GM12801 (cell line): ENCODE measurements around the gene C19orf38.

ENCODE experiments used
- CTCF ChIP-seq: IDR thresholded peaks from one replicate; pipeline ENCODE4 v1.5.1; 2011; ENCODE audit warnings: control low read depth; ENCODE audit not compliant: insufficient read length; ENCODE audit errors: extremely low read depth

The C19orf38 gene

DNA sequence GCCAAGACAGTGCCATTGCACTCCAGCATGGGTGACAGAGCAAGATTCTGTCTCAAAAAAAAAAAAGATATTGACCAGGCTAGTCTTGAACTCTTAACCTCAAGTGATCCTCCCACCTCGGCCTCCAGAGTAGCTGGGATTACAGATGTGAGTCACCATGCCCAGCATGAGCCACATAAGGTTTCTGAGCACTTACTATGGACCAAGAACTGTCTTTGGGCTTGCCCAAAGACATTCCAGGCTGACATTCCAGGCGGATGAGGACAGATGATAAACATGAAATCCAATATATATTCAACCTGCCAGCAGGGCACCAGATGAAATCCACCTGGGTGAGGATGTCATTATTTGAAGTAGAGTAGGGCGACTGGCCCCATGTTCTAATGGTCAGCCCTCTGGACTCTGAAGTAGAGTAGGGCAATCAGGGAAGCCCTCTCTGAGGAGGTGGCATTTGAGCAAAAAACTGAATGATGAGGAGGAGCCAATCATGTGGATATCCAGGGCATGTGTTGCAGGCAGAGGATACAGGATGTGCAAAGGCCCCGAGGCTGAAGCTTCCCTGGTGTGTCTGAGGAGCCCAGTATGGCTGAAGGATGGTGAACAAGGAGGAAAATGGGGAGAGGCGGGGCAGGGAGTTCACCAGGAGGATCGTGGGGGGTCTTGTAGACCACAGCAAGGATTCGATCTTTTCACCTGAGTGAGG, 4.0 kb downstream of the C19orf38 start:
- TF ChIP-seq CTCF, result no peak

GRCh38 chr19:10852941-10853340, 4.7 kb downstream of the C19orf38 start:
- TF ChIP-seq CTCF, result no peak

DNA sequence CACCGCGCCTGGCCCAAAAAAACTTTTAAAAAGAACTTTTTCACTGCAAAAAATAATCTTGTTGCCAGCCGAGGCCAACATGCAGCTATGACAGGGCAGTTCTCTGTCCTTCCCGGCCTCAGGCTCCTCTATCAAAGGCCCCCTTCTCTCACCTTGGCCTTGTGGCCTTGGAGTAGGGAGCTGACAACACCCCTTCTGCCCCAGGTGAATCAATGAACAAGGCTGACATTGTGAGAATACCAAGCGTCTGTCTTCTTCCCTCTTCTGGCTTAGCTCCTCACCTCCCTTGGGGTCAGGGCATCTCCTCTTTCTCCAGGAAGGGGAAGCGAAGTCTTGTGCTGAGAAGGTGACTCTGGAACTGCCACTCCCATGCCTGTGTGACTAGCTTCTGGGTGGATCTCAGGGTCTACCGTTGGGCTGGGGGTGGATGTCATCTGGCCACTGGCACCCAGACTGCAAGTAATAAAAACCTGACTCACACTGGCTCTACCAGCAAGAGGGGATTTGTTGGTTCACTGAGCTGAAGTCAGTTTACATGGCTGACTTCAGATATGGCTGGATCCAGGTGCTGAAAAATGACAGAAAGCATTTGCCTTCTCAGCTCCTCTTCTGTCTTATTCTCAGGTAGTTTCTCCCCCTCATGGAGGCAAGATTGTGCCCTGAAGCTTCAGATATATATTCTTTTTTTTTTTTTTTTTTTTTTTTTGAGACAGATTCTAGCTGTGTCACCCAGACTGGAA, 6.3 kb downstream of the C19orf38 start:
- TF ChIP-seq CTCF, result no peak

DNA sequence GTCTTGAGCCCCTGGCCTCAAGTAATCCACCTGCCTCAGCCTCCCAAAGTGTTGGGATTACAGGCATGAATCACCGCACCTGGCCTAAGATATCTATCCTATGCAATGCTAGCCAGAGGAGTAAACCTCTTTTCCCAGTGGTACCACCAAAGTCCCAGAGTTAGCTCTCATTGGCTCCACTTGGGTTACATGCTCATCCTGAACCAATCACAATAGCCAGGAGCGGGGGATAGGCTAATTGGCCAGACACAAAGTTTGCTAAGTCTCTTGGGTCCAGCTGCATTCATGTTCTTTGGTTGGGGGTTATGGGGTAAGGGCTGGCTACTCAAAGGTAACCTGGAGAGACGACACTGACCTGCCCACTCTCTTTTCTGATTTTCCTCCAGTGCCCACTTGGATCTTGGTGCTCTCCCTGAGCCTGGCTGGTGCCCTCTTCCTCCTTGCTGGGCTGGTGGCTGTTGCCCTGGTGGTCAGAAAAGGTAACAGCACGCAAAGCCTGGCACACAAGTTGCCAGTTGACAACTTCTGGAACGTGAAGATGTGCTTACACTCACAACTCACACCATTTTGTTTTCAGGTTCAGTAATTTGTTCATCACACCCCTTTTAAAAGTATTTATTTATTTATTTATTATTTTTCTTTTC, 7.8 kb downstream of the C19orf38 start:
- TF ChIP-seq CTCF, result no peak

- no peak for TF ChIP-seq CTCF
Measured at GRCh38 chr19:10858204-10858828, 10.1 kb downstream of the C19orf38 start.

- no peak for TF ChIP-seq CTCF
Measured at GRCh38 chr19:10861103-10861651, 13.0 kb downstream of the C19orf38 start.
